Endothelial cell of umbilical vein (primary cell): ENCODE measurements around the gene BAG3.

Source experiments
- EZH2 ChIP-seq: IDR thresholded peaks from 2 replicates; pipeline ENCODE4 v1.6.1; 2012; ENCODE audit warnings: borderline replicate concordance, low read depth, mild to moderate bottlenecking, moderate library complexity, low read length, inconsistent platforms; ENCODE audit not compliant: severe bottlenecking
- FOS ChIP-seq: IDR thresholded peaks from 2 replicates; pipeline ENCODE4 v1.6.1; 2011; ENCODE audit warnings: mild to moderate bottlenecking, low read length, moderate library complexity, borderline replicate concordance; ENCODE audit not compliant: insufficient read depth
- GATA2 ChIP-seq: IDR thresholded peaks from 2 replicates; pipeline ENCODE4 v1.7.0; 2011; ENCODE audit warnings: low read depth, mild to moderate bottlenecking, moderate library complexity, mixed read lengths, low read length; ENCODE audit not compliant: insufficient read length, insufficient read depth
- MAX ChIP-seq: IDR thresholded peaks from 2 replicates; pipeline ENCODE4 v1.6.1; 2011; ENCODE audit not compliant: insufficient read depth, insufficient read length
- MYC ChIP-seq: IDR thresholded peaks from one replicate; pipeline ENCODE4 v1.6.1; 2011; ENCODE audit warnings: mild to moderate bottlenecking, low read depth, low read length
- POLR2A ChIP-seq: IDR thresholded peaks from 2 replicates; pipeline ENCODE4 v1.6.1; 2012; ENCODE audit warnings: low read depth, mild to moderate bottlenecking, control low read depth, low read length
- POLR2AphosphoS5 ChIP-seq: IDR thresholded peaks from 2 replicates; pipeline ENCODE4 v1.6.1; 2012; ENCODE audit warnings: low read depth, mild to moderate bottlenecking, control low read depth, low read length, moderate library complexity; ENCODE audit not compliant: insufficient read depth
- TF ChIP-seq, protein P1 (sequence below), 2 donors: IDR thresholded peaks; 1 replicate in 1 of 2; 2 replicates in 1 of 2; pipeline ENCODE4 v1.5.1; 2011; ENCODE audit warnings: low read length in 2 of 2, mild to moderate bottlenecking in 2 of 2, moderate library complexity in 2 of 2, control low read depth in 1 of 2, inconsistent platforms in 1 of 2, low read depth in 1 of 2; ENCODE audit not compliant: insufficient read depth in 1 of 2; ENCODE audit errors: extremely low read depth in 1 of 2

GRCh38 chr10:119723624-119724023 lies 72.4 kb downstream of the BAG3 start:
- TF ChIP-seq, protein P1, sequence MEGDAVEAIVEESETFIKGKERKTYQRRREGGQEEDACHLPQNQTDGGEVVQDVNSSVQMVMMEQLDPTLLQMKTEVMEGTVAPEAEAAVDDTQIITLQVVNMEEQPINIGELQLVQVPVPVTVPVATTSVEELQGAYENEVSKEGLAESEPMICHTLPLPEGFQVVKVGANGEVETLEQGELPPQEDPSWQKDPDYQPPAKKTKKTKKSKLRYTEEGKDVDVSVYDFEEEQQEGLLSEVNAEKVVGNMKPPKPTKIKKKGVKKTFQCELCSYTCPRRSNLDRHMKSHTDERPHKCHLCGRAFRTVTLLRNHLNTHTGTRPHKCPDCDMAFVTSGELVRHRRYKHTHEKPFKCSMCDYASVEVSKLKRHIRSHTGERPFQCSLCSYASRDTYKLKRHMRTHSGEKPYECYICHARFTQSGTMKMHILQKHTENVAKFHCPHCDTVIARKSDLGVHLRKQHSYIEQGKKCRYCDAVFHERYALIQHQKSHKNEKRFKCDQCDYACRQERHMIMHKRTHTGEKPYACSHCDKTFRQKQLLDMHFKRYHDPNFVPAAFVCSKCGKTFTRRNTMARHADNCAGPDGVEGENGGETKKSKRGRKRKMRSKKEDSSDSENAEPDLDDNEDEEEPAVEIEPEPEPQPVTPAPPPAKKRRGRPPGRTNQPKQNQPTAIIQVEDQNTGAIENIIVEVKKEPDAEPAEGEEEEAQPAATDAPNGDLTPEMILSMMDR (IDR thresholded peaks at IDR 0.05; ENCODE audit: extremely low read depth in 1 of 2, insufficient read depth in 1 of 2, low read depth in 1 of 2, low read length in 2 of 2): no peak
- TF ChIP-seq POLR2AphosphoS5 (no peak), POLR2A (no peak), EZH2 (no peak), MAX (no peak), MYC (no peak), GATA2 (no peak), FOS (no peak)
